Mesenchymal stem cell (in vitro differentiated cells and primary cell): Measurements from ENCODE around the gene NAALAD2.
"Not testable (repeated sequence)": the region's sequence is repeated elsewhere in the genome, so short reads cannot be mapped to it uniquely, and the experiment has no call there.

Experiments
- DNase-seq: peaks from one replicate; pipeline ENCODE4 v3.0.0-alpha.2; 2013
- H2AFZ ChIP-seq: one replicate; pipeline ENCODE4 v1.6.1; 2013; ENCODE audit warnings: low read depth, mild to moderate bottlenecking, control low read depth, inconsistent platforms, low read length, moderate library complexity
- H2AK5ac ChIP-seq: 2 replicates; pipeline ENCODE4 v1.6.1; 2013; ENCODE audit warnings: low read length, moderate library complexity, mild to moderate bottlenecking, inconsistent platforms; ENCODE audit not compliant: severe bottlenecking
- H2BK120ac ChIP-seq: one replicate; pipeline ENCODE4 v1.6.1; 2013; ENCODE audit warnings: low read depth, mild to moderate bottlenecking, inconsistent platforms, low read length, moderate library complexity
- H2BK12ac ChIP-seq, 2 experiments: one replicate each; pipeline ENCODE4 v1.6.1; 2013; ENCODE audit warnings: inconsistent platforms in 2 of 2, low read length in 2 of 2, mild to moderate bottlenecking in 2 of 2, moderate library complexity in 2 of 2, control low read depth in 1 of 2
- H2BK15ac ChIP-seq: one replicate; pipeline ENCODE4 v1.6.1; 2013; ENCODE audit warnings: mild to moderate bottlenecking, low read depth, inconsistent platforms; ENCODE audit not compliant: poor library complexity, severe bottlenecking
- H2BK5ac ChIP-seq: 2 replicates; pipeline ENCODE4 v1.6.1; 2013; ENCODE audit warnings: low read depth, mild to moderate bottlenecking, low read length, control low read depth, inconsistent platforms; ENCODE audit not compliant: poor library complexity, severe bottlenecking
- H3K14ac ChIP-seq, 2 experiments: one replicate each; pipeline ENCODE4 v1.6.1; 2013; ENCODE audit warnings: inconsistent platforms in 2 of 2, low read length in 2 of 2, control low read depth in 1 of 2, mild to moderate bottlenecking in 1 of 2, moderate library complexity in 1 of 2
- H3K18ac ChIP-seq, 2 experiments: one replicate each; pipeline ENCODE4 v1.6.1; 2013; ENCODE audit warnings: inconsistent platforms in 2 of 2, low read length in 2 of 2, control low read depth in 1 of 2, low read depth in 1 of 2, mild to moderate bottlenecking in 1 of 2
- H3K23ac ChIP-seq, 2 experiments: one replicate each; pipeline ENCODE4 v1.6.1; 2013; ENCODE audit warnings: inconsistent platforms in 2 of 2, low read length in 2 of 2, mild to moderate bottlenecking in 2 of 2, moderate library complexity in 2 of 2, control low read depth in 1 of 2
- H3K27ac ChIP-seq: 2 replicates; pipeline ENCODE4 v1.5.1; 2013; ENCODE audit warnings: mild to moderate bottlenecking, moderate library complexity, low read length, control low read depth, inconsistent platforms; ENCODE audit not compliant: poor library complexity, severe bottlenecking
- H3K27me3 ChIP-seq, 2 experiments: 2 replicates each; pipeline versions ENCODE4 v1.6.1 to v1.7.0; 2013; ENCODE audit warnings: low read length in 2 of 2, mild to moderate bottlenecking in 2 of 2, moderate library complexity in 2 of 2, control low read depth in 1 of 2, inconsistent platforms in 1 of 2; ENCODE audit not compliant: control insufficient read depth in 1 of 2, insufficient read depth in 1 of 2
- H3K36me3 ChIP-seq, 2 experiments: 2 replicates each; pipeline versions ENCODE4 v1.6.1 to v1.7.0; 2013; ENCODE audit warnings: low read length in 2 of 2, control low read depth in 1 of 2, inconsistent platforms in 1 of 2, low read depth in 1 of 2, mild to moderate bottlenecking in 1 of 2; ENCODE audit not compliant: insufficient read depth in 2 of 2, control insufficient read depth in 1 of 2
- H3K4ac ChIP-seq, 2 experiments: one replicate each; pipeline ENCODE4 v1.6.1; 2013; ENCODE audit warnings: inconsistent platforms in 2 of 2, low read length in 2 of 2, mild to moderate bottlenecking in 2 of 2, moderate library complexity in 2 of 2, control low read depth in 1 of 2, low read depth in 1 of 2
- H3K4me1 ChIP-seq: 2 replicates; pipeline ENCODE4 v1.6.1; 2013; ENCODE audit warnings: low read depth, low read length, control low read depth; ENCODE audit not compliant: control insufficient read depth, insufficient read depth
- H3K4me2 ChIP-seq: 2 replicates; pipeline ENCODE4 v1.6.1; 2013; ENCODE audit warnings: low read length, mild to moderate bottlenecking, inconsistent platforms; ENCODE audit not compliant: poor library complexity, severe bottlenecking
- H3K4me3 ChIP-seq, 2 experiments: 2 replicates each; pipeline versions ENCODE4 v1.5.1 to v1.7.0; 2013; ENCODE audit warnings: low read length in 2 of 2, mild to moderate bottlenecking in 2 of 2, control low read depth in 1 of 2, low read depth in 1 of 2; ENCODE audit not compliant: insufficient read depth in 1 of 2
- H3K79me1 ChIP-seq: replicated peaks from 2 replicates; pipeline ENCODE4 v1.6.1; 2013; ENCODE audit warnings: mild to moderate bottlenecking, control low read depth, low read length, inconsistent platforms; ENCODE audit not compliant: poor library complexity, severe bottlenecking
- H3K9ac ChIP-seq: 2 replicates; pipeline ENCODE4 v1.7.0; 2013; ENCODE audit warnings: mild to moderate bottlenecking, low read length, moderate library complexity
- H3K9me3 ChIP-seq: 2 replicates; pipeline ENCODE4 v1.7.0; 2013; ENCODE audit warnings: mild to moderate bottlenecking, low read length; ENCODE audit not compliant: control insufficient read depth
- H4K8ac ChIP-seq: one replicate; pipeline ENCODE4 v1.6.1; 2013; ENCODE audit warnings: inconsistent platforms, mild to moderate bottlenecking, low read length, moderate library complexity
- H4K91ac ChIP-seq: one replicate; pipeline ENCODE4 v1.6.1; 2013; ENCODE audit warnings: mild to moderate bottlenecking, low read length, inconsistent platforms
- WGBS: methylation state at CpG from one replicate; pipeline ENCODE4 v1.1.7; 2013; ENCODE audit warnings: mixed read lengths; 5-methylcytosine and 5-hydroxymethylcytosine counted together

Gene NAALAD2

DNA sequence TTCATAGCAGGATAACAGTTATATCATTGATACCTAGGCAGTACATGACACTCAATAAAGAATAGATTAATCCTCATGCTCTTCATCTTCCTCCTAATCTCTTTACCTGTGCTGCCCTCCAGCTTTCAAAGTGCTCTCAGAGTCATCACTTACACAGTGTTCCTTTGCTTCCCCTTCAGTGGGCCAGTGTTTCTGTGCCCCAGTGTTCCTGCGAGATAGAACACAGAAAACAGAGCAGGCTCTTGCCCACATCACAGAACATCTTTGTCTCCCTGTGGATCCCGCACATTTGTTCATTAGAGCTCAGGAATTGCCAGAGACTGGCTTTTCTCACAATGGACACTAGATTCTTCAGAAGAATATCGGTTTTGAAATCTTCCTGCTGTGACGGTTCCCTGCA is 36.2 kb upstream of the NAALAD2 start:
- H3K4me2 ChIP-seq, H3K9me3 ChIP-seq, H3K9ac ChIP-seq, H3K36me3 ChIP-seq, H2BK5ac ChIP-seq, H2AK5ac ChIP-seq, H3K23ac ChIP-seq, H4K91ac ChIP-seq, DNase-seq, H3K18ac ChIP-seq, H3K4me1 ChIP-seq, H4K8ac ChIP-seq, H3K4ac ChIP-seq, H3K4me3 ChIP-seq, H2BK15ac ChIP-seq, H2AFZ ChIP-seq, H3K27ac ChIP-seq, H3K27me3 ChIP-seq, H2BK120ac ChIP-seq, H3K79me1 ChIP-seq, H3K14ac ChIP-seq, H2BK12ac ChIP-seq: not testable (repeated sequence)
- 87% methylated on average over 4 of the region's 4 CpGs for WGBS

DNA sequence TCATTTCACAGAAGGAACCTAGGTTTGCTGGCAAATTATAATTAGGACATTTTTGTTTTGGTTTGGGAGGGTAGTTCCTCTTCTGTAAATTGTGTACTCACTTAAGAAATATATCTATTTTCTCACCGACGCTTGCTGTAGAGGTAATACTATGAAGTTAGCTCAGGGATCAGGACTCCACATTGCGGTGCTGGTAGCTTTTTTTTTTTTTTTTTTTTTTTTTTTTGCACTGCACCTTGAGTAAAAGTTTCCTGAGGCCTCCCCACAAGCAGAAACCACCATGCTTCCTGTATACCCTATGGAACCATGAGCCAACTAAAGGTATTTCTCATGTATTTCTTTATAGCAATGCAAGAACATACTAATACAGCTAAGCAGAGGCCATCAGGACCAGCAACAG is 34.0 kb upstream of the NAALAD2 start:
- Histone ChIP-seq H3K27me3 (no peaks in the 10 kb centered on the region), H3K27ac (no peak overlapping the region), H2BK5ac (no peak overlapping the region), H2AFZ (no peak overlapping the region), H4K91ac (no peak overlapping the region), H3K4me1 (no peaks in the 10 kb centered on the region), H2BK12ac (no peak overlapping the region), H2BK15ac (no peak overlapping the region), H3K18ac (no peak overlapping the region), H3K9me3 (no peaks in the 10 kb centered on the region), H3K79me1 (no peaks in the 10 kb centered on the region), H3K9ac (no peak overlapping the region), H3K4me3 (no peak overlapping the region), H2AK5ac (no peak overlapping the region), H3K4ac (no peak overlapping the region), H3K4me2 (no peak overlapping the region), H2BK120ac (no peak overlapping the region), H3K36me3 (no peaks in the 10 kb centered on the region), H3K14ac (no peak overlapping the region), H4K8ac (no peak overlapping the region), H3K23ac (no peak overlapping the region)
- no peak for DNase-seq
- 90% methylated on average over 1 of the region's 3 CpGs for WGBS

DNA sequence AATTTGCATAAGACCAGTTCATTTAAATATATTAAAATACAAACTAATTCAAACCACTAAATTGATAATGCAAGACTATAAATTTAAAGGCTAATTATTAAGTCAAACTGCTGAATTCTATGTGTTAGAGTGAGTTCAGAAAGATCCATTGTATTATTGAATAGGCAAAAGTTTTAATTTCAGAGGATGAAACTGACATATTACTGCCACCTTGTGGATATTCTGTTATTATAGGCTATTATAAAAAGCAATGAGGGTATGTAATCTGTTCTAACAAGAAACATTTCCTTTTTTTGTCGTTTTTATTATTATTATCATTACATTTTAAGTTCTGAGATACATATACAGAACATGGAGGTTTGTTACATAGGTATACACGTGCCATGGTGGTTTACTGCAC is 20.9 kb upstream of the NAALAD2 start:
- no peak overlapping the region for H4K91ac ChIP-seq
- no peaks in the 10 kb centered on the region for H3K4me1 ChIP-seq

DNA sequence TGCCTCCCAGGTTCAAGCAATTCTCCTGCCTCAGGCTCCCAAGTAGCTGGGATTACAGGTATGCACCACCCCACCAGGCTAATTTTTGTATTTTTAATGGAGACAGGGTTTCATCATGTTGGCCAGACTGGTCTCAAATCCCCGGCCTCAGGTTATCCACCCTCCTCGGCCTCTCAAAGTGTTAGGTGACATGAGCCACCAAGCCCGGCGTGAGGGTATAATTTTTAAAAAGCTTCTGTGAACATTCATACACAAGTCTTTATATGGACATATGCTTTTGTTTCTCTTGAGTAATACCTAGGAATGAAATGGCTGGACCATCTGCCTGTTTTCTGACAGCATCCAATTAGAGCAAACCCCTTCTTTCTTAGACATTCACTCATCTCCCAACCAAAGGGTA is 14.3 kb upstream of the NAALAD2 start:
- WGBS: 88% methylated on average over 4 of the region's 4 CpGs
- no peak overlapping the region for H3K4ac ChIP-seq

More for the DNA sequence above, 20.9 kb upstream of the NAALAD2 start:
- Histone ChIP-seq H3K36me3 (no peaks in the 10 kb centered on the region), H3K9me3 (no peaks in the 10 kb centered on the region), H3K4me2 (no peak overlapping the region), H3K23ac (no peak overlapping the region), H2BK12ac (no peak overlapping the region), H3K18ac (no peak overlapping the region), H2BK15ac (no peak overlapping the region), H4K8ac (no peak overlapping the region), H3K4ac (no peak overlapping the region), H2BK5ac (no peak overlapping the region), H2BK120ac (no peak overlapping the region), H3K27me3 (peaks cover 0 to 2% of the 10 kb centered on the region in 2 experiments), H3K79me1 (no peaks in the 10 kb centered on the region), H2AFZ (no peak overlapping the region), H3K4me3 (no peak overlapping the region), H3K14ac (no peak overlapping the region), H3K27ac (no peak overlapping the region), H3K9ac (no peak overlapping the region), H2AK5ac (no peak overlapping the region)
- DNase-seq: no peak
- WGBS: 0% methylated on average over 1 of the region's 2 CpGs

More for the DNA sequence above, 14.3 kb upstream of the NAALAD2 start:
- H3K9ac ChIP-seq: no peak overlapping the region
- no peak overlapping the region for H3K4me2 ChIP-seq
- H2AFZ ChIP-seq: no peak overlapping the region
- H2BK120ac ChIP-seq: no peak overlapping the region
- no peak overlapping the region for H2BK12ac ChIP-seq
- no peak overlapping the region for H2AK5ac ChIP-seq
- H3K79me1 ChIP-seq: no peaks in the 10 kb centered on the region
- H3K4me1 ChIP-seq: no peaks in the 10 kb centered on the region
- no peak overlapping the region for H3K4me3 ChIP-seq
- H3K27me3 ChIP-seq: peaks cover 0 to 2% of the 10 kb centered on the region in 2 experiments
- no peak overlapping the region for H2BK5ac ChIP-seq
- DNase-seq: no peak
- no peaks in the 10 kb centered on the region for H3K36me3 ChIP-seq
- H4K8ac ChIP-seq: no peak overlapping the region
- H3K9me3 ChIP-seq: no peaks in the 10 kb centered on the region
- no peak overlapping the region for H2BK15ac ChIP-seq
- H3K18ac ChIP-seq: no peak overlapping the region
- no peak overlapping the region for H3K14ac ChIP-seq
- H3K27ac ChIP-seq: no peak overlapping the region
- H3K23ac ChIP-seq: no peak overlapping the region
- H4K91ac ChIP-seq: no peak overlapping the region
